PC-3 (cell line): Measurements from ENCODE around the gene HSD17B10.
A peak's percentile ranks its signal among the peaks of the same experiment; 100 is the strongest.

Source experiments
- EZH2 ChIP-seq: fragments of 300-600 bp; sonication (generic); IDR thresholded peaks from one replicate; pipeline ENCODE4 v1.6.1; 2017; ENCODE audit warnings: antibody characterized with exemption, mild to moderate bottlenecking, low read length; ENCODE audit not compliant: unreplicated experiment
- TF ChIP-seq, protein P1 (sequence below): fragments of 300-600 bp; sonication (generic); conservative IDR thresholded peaks from 2 replicates; pipeline ENCODE4 v1.5.1; 2017; ENCODE audit warnings: antibody characterized with exemption, low read depth, mild to moderate bottlenecking, low read length

DNA sequence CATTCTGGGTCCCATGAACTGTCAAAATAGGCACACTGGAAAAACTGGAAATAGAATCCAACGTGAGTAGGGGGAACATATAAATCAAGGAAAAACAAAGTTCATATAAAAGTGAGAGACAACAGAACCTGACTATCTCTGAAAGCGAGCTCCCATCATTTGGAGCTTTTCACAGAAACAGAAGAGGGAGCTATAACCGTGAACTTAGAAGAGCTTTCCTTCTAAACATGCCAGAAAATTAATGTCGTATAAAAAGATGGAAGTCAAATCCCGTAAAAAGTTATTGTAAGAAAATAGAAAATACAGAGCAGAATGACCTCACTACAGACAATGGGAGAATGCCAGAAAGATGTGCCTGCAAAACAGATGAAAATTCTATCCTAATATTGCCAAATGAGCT is 23.9 kb upstream of the HSD17B10 start:
- TF ChIP-seq, protein P1, sequence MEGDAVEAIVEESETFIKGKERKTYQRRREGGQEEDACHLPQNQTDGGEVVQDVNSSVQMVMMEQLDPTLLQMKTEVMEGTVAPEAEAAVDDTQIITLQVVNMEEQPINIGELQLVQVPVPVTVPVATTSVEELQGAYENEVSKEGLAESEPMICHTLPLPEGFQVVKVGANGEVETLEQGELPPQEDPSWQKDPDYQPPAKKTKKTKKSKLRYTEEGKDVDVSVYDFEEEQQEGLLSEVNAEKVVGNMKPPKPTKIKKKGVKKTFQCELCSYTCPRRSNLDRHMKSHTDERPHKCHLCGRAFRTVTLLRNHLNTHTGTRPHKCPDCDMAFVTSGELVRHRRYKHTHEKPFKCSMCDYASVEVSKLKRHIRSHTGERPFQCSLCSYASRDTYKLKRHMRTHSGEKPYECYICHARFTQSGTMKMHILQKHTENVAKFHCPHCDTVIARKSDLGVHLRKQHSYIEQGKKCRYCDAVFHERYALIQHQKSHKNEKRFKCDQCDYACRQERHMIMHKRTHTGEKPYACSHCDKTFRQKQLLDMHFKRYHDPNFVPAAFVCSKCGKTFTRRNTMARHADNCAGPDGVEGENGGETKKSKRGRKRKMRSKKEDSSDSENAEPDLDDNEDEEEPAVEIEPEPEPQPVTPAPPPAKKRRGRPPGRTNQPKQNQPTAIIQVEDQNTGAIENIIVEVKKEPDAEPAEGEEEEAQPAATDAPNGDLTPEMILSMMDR: peak; percentile 50
- no peak for TF ChIP-seq EZH2
